HG03103 (cell line): ENCODE measurements around the gene HSD11B1L.

Source experiments
- ATAC-seq: cut with Tn5 transposase; IDR thresholded peaks from one replicate; pipeline ENCODE4 v1.9.1; 2021; ENCODE audit warnings: low read depth; ENCODE audit not compliant: unreplicated experiment

The HSD11B1L gene

GRCh38 chr19:5666921-5667610 is 13.8 kb upstream of the HSD11B1L start:
- no peak for ATAC-seq

GRCh38 chr19:5667751-5668271 is 13.0 kb upstream of the HSD11B1L start:
- no peak for ATAC-seq

GRCh38 chr19:5669212-5669611 is 11.6 kb upstream of the HSD11B1L start:
- ATAC-seq = no peak

GRCh38 chr19:5671600-5671999 is 9.2 kb upstream of the HSD11B1L start:
- no peak for ATAC-seq

GRCh38 chr19:5672708-5673459 is 7.9 kb upstream of the HSD11B1L start:
- no peak for ATAC-seq

DNA sequence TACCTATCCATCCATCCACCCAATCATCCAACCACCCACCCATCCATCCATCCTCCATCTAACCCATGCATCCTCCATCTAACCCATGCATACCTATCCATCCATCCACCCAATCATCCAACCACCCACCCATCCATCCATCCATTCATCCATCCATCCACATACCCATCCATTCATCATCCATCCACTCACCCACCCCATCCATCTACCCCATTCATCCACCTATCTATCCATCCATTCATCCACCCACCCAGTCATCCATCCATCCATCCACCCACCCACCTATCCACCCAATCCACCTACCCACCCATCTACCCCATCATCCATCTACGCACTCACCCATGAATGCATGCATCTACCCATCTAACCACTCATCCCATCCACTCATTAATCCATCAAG is 7.1 kb upstream of the HSD11B1L start:
- no peak for ATAC-seq

DNA sequence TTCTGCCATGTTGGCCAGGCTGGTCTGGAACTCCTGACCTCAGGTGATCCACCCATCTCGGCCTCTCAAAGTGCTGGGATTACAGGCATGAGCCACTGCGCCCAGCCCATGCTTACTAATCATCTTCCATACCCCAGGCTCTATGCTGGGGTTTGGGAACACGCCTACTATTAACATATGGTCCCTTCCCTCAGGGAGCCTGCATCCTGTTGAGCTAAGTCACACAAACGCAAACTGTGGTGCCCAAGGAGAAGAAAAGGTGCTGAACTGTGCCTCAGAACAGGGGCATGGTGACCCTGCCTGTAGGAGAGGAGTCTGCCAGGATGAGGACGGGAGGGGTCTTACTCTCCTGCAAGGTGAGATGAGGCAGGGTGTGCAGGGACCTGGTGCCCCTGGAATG is 6.1 kb upstream of the HSD11B1L start:
- no peak for ATAC-seq

DNA sequence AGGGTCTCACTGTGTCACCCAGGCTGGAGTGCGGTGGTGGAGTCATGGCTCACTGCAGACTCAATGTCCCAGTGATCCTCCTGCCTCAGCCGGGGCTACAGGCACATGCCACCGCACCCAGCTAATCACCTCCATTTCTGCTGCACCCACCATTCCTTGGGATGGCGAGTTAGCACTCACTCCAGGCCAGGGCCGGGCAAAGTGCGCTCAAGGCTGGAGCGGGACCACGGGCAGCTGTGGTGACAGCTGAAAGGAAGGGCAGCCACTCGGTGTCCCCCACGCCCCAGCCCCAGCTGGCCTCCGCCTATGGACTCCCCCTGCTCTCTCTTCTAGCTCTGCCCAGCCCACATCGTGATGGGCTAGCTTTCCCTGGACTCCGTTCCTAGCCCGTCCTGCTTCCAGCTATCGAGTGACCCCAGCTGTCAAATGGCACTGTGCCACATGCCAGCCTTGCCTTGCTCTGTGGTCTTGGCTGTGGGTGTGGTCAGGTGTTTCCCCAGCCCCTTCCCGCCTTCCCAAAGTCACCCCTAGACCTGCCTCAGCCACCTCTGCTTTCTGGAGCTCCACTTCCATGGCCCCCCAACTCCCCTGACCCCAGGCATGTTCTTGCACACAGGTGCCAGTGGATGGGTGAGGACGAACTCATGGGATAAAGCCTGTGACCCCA is 4.6 kb upstream of the HSD11B1L start:
- no peak for ATAC-seq

- ATAC-seq = no peak
Measured at GRCh38 chr19:5676772-5677105, 4.1 kb upstream of the HSD11B1L start.

GRCh38 chr19:5677136-5677535 is 3.7 kb upstream of the HSD11B1L start:
- ATAC-seq = no peak

- no peak for ATAC-seq
Measured at GRCh38 chr19:5677580-5677979, 3.2 kb upstream of the HSD11B1L start.

DNA sequence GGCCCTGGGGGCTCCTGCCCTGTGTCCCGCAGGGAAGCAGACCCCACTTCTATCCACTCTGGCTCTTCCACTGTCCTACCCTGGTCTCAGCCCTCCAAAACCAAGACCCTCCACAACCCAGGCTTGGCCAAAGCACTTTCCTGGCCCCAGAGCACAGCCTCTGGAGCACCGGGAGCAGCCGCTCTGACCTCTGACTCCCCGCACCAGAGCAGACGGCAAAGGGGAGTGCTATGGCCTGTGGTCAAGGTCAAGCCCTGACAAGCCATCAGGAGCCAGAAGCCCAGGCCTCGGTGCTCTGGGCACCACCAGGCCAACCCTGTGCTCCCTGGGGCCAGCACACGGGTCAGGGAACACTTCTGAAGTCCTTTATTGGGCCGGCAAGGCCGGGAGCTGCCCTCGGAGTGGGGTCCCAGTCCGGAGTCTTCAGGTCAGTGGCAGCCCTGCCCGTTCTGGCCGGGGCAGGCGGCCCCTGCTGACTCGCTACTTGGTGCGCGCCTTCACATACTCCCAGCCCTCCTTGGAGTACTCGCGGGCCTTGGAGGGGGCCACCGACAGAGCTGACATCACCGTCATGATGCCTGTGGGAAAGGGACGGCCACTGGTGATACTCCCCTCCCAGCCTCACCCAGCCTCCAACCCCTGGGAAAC is 2.6 kb upstream of the HSD11B1L start:
- ATAC-seq = no peak

- ATAC-seq = no peak
Measured at GRCh38 chr19:5679289-5680083, 1.3 kb upstream of the HSD11B1L start.

- no peak for ATAC-seq
Measured at GRCh38 chr19:5680084-5680436, 767 bp upstream of the HSD11B1L start.

DNA sequence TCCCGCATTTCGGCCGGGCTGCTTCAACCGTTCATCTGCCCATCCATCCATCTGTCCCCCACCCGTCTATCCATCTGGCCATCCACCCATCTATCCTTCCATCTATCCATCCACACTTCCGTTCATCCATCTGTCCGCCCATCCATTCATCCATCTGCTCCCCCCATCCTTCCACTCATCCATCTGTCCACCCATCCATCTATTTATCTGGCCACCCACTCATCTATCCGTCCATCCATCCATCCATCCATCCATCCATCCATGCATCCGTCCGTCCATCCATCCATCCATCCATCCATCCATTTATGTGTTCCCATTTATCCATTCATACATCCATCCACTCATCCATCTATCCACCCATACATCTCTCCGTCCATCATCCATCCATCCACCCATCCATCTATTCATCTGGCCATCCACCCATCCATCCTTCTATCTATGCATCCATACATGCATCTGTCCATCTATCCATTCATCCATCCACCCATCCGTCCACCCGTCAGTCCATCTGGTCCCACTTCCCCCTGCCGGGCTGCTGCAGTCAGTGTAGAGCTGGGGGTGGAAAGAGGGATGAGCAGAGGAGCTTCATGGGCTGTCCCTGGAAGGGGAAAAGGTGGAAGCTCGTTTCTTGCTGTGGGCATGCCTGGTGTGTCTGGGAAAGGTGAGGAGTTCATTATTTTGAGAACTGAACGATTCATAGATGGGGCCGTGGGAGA is 722 bp downstream of the HSD11B1L start:
- ATAC-seq = no peak

- no peak for ATAC-seq
Measured at GRCh38 chr19:5682107-5682482, 1.3 kb downstream of the HSD11B1L start.

DNA sequence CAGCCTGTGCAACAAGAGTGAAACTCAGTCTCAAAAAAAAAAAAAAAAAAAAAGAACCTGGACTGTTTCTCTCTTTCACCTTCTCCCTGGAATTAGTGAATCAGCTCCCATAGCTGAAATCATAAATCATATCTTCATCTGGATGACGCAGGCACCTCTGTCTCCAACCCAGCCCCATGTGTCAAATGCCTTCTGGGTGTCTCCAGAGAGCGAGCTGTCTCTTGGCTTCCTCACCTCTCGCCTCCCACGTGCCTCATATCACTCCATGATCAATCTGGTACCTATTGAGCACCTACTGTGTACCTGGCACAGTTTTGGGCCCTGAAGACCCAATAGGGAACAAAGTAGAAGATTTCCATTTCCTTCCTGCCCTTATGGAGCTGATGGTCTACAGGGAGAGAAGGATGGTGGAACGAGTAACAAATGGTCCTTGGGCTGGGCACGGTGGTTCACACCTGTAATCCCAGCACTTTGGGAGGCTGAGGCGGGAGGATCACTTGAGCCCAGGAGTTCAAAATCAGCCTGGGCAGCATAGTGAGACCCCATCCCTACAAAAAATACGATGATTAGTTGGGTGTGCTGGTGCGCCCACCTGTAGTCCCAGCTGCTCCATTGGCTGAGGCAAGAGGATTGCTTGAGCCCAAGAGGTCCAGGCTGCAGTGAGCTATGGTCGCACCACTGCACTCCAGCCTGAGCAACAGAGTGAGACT is 2.5 kb downstream of the HSD11B1L start:
- no peak for ATAC-seq

- no peak for ATAC-seq
Measured at GRCh38 chr19:5684694-5685430, 4.0 kb downstream of the HSD11B1L start.

GRCh38 chr19:5686326-5686646 is 5.5 kb downstream of the HSD11B1L start:
- ATAC-seq = no peak
